Stimulated activated naive CD8-positive, alpha-beta T cell treated with anti-CD3 and anti-CD28 coated beads, Interleukin-15, Interleukin-2, amounts not matched to agents 100 ng/mL and 50 ng/mL, for 24 hours (primary cell): ENCODE results near the gene RFX6.

Experiments used
- H3K27ac Mint-ChIP-seq: one replicate; pipeline ENCODE4 v1.8.0; 2021; ENCODE audit warnings: mild to moderate bottlenecking, mixed read lengths
- H3K27me3 Mint-ChIP-seq: one replicate; pipeline ENCODE4 v1.8.0; 2021; ENCODE audit warnings: mixed read lengths
- H3K36me3 Mint-ChIP-seq: one replicate; pipeline ENCODE4 v1.8.0; 2021; ENCODE audit warnings: low read depth, mixed read lengths
- H3K4me1 Mint-ChIP-seq: one replicate; pipeline ENCODE4 v1.8.0; 2021; ENCODE audit warnings: low read depth, mixed read lengths
- H3K4me3 Mint-ChIP-seq: one replicate; pipeline ENCODE4 v1.8.0; 2021; ENCODE audit warnings: mild to moderate bottlenecking, mixed read lengths
- H3K9me3 Mint-ChIP-seq: one replicate; pipeline ENCODE4 v1.8.0; 2021; ENCODE audit warnings: mixed read lengths

RFX6 gene

DNA sequence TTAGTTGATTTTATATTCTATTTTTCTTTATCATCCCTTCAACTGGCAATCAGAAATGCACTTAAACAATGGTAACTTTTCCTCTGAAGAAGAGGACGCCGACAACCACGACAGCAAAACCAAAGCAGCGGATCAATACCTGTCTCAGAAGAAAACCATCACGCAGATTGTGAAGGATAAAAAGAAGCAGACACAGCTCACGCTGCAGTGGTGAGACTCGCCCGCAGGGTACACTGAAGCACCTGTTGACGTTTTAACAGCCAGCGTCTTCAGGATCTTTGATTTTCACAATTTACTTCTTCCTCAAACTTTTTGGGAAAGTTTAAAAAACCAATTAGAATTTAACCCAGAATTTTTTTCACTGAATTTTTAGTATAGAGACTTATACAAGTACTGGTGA, 701 bp downstream of the RFX6 start:
- H3K27me3 Mint-ChIP-seq, result peaks cover 50% of the 10 kb centered on the region

GRCh38 chr6:116881236-116881635, 4.2 kb downstream of the RFX6 start:
- H3K4me3 Mint-ChIP-seq, result no peak overlapping the region
- peaks cover 6% of the 10 kb centered on the region for H3K4me1 Mint-ChIP-seq
- no peak overlapping the region for H3K27ac Mint-ChIP-seq
- no peaks in the 10 kb centered on the region for H3K36me3 Mint-ChIP-seq
- H3K9me3 Mint-ChIP-seq, result no peaks in the 10 kb centered on the region
- peaks cover 23% of the 10 kb centered on the region for H3K27me3 Mint-ChIP-seq

More for the DNA sequence above, 701 bp downstream of the RFX6 start:
- no peak overlapping the region for H3K4me3 Mint-ChIP-seq
- H3K27ac Mint-ChIP-seq, result no peak overlapping the region
- H3K36me3 Mint-ChIP-seq, result no peaks in the 10 kb centered on the region
- peaks cover 8% of the 10 kb centered on the region for H3K4me1 Mint-ChIP-seq
- peaks cover 3% of the 10 kb centered on the region for H3K9me3 Mint-ChIP-seq

- H3K27ac Mint-ChIP-seq, result no peak overlapping the region
- peaks cover 11% of the 10 kb centered on the region for H3K27me3 Mint-ChIP-seq
- no peak overlapping the region for H3K4me3 Mint-ChIP-seq
These were observed 6.0 kb downstream of the RFX6 start for GRCh38 chr6:116883005-116883404.

GRCh38 chr6:116884530-116884929, 7.5 kb downstream of the RFX6 start:
- Mint-ChIP-seq H3K27me3 (peaks cover 7% of the 10 kb centered on the region), H3K4me1 (no peaks in the 10 kb centered on the region), H3K27ac (no peak overlapping the region), H3K36me3 (no peaks in the 10 kb centered on the region), H3K4me3 (no peak overlapping the region), H3K9me3 (no peaks in the 10 kb centered on the region)

More at GRCh38 chr6:116883005-116883404, 6.0 kb downstream of the RFX6 start:
- H3K4me1 Mint-ChIP-seq, result no peaks in the 10 kb centered on the region
- no peaks in the 10 kb centered on the region for H3K9me3 Mint-ChIP-seq
- H3K36me3 Mint-ChIP-seq, result no peaks in the 10 kb centered on the region

DNA sequence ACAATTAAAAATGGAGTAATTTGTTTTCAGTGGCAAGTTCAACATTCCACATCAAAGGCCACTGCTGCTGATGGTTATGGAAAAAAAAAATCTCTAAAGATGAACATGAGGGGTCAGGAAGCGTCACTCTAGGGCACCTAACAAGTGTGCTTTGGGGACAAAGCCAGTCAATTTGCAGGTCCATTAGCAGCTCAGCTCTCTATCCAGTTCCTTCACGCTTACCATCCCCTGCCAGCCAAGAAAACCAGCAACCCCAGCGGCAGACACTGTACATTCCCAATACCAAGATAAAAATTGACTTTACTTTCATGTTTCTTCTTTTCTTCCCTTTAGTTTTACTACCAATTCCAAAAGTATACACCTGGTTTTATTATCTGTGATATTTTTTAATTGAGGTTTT, 10.1 kb downstream of the RFX6 start:
- Mint-ChIP-seq H3K27ac (no peak overlapping the region), H3K36me3 (no peaks in the 10 kb centered on the region), H3K27me3 (peaks cover 3% of the 10 kb centered on the region), H3K4me3 (no peak overlapping the region), H3K9me3 (no peaks in the 10 kb centered on the region), H3K4me1 (no peaks in the 10 kb centered on the region)

DNA sequence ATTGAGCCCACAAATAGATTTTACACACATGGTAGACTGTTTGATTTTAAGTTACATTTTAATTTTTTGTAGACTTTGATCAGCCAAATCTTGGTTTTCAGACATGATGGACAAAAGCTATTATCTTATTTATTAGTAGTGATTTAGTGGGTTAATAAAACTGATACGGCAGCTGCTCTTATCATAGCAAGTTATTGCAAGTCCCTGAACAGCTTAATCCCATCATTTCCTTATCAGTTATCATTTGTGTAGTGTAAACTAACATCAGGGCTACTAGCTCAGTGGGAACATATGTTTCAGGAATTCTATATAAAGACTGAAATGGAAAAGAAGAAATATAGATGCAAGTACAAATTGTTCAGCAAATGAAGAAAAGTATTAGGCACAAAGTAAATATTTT, 10.9 kb downstream of the RFX6 start:
- no peak overlapping the region for H3K27ac Mint-ChIP-seq
- no peaks in the 10 kb centered on the region for H3K4me1 Mint-ChIP-seq
- H3K36me3 Mint-ChIP-seq, result no peaks in the 10 kb centered on the region
- H3K9me3 Mint-ChIP-seq, result no peaks in the 10 kb centered on the region
- peaks cover 3% of the 10 kb centered on the region for H3K27me3 Mint-ChIP-seq
- no peak overlapping the region for H3K4me3 Mint-ChIP-seq

- Mint-ChIP-seq H3K27ac (no peak overlapping the region), H3K4me3 (no peak overlapping the region), H3K4me1 (no peaks in the 10 kb centered on the region), H3K9me3 (no peaks in the 10 kb centered on the region), H3K36me3 (no peaks in the 10 kb centered on the region), H3K27me3 (peaks cover 3% of the 10 kb centered on the region)
These were observed 11.8 kb downstream of the RFX6 start for GRCh38 chr6:116888732-116889360.

GRCh38 chr6:116894669-116895068, 17.6 kb downstream of the RFX6 start:
- H3K27me3 Mint-ChIP-seq, result no peaks in the 10 kb centered on the region
- H3K9me3 Mint-ChIP-seq, result no peaks in the 10 kb centered on the region
- no peak overlapping the region for H3K27ac Mint-ChIP-seq
- no peak overlapping the region for H3K4me3 Mint-ChIP-seq
- H3K36me3 Mint-ChIP-seq, result no peaks in the 10 kb centered on the region
- no peaks in the 10 kb centered on the region for H3K4me1 Mint-ChIP-seq

GRCh38 chr6:116895935-116896334, 18.9 kb downstream of the RFX6 start:
- H3K4me3 Mint-ChIP-seq, result no peak overlapping the region
- H3K27me3 Mint-ChIP-seq, result no peaks in the 10 kb centered on the region
- no peak overlapping the region for H3K27ac Mint-ChIP-seq
- no peaks in the 10 kb centered on the region for H3K36me3 Mint-ChIP-seq
- no peaks in the 10 kb centered on the region for H3K4me1 Mint-ChIP-seq
- no peaks in the 10 kb centered on the region for H3K9me3 Mint-ChIP-seq

GRCh38 chr6:116902634-116903033, 25.6 kb downstream of the RFX6 start:
- Mint-ChIP-seq H3K9me3 (peaks cover 17% of the 10 kb centered on the region), H3K4me1 (no peaks in the 10 kb centered on the region)

DNA sequence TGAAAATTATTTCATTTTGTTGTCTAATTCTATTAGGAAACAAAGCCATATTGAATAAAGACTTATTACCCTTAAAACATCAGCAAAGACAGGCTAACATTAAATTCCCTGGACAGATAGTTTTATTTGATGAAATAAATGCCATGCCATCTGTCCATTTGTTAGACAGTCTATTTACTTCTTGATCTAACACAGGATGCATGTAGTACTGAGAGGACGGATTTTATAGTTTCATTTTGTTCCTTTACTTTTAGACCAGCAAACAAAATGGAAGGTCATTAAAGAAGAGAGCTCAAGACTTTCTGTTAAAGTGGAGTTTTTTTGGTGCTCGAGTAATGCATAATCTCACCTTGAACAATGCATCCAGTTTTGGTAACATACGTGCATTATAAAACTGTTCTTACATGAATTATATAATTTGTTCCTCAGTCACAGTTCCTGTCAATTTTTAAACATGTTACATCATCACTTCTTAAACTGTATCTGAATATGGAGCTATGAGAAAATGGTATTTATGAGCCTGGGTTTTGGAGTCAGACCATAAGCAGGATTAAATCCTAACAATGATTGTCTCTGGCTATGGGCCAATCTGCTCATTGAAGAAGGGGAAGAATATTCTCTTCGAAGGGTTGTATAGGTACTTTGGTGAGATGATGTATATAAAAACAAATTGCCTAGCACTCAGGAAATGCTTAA, 46.0 kb downstream of the RFX6 start:
- H3K27me3 Mint-ChIP-seq, result no peaks in the 10 kb centered on the region
- H3K4me3 Mint-ChIP-seq, result no peak overlapping the region
- no peaks in the 10 kb centered on the region for H3K4me1 Mint-ChIP-seq
- H3K9me3 Mint-ChIP-seq, result no peaks in the 10 kb centered on the region
- no peak overlapping the region for H3K27ac Mint-ChIP-seq
- H3K36me3 Mint-ChIP-seq, result no peaks in the 10 kb centered on the region

More at GRCh38 chr6:116902634-116903033, 25.6 kb downstream of the RFX6 start:
- H3K27ac Mint-ChIP-seq, result no peak overlapping the region
- H3K27me3 Mint-ChIP-seq, result no peaks in the 10 kb centered on the region
- H3K36me3 Mint-ChIP-seq, result no peaks in the 10 kb centered on the region
- no peak overlapping the region for H3K4me3 Mint-ChIP-seq

DNA sequence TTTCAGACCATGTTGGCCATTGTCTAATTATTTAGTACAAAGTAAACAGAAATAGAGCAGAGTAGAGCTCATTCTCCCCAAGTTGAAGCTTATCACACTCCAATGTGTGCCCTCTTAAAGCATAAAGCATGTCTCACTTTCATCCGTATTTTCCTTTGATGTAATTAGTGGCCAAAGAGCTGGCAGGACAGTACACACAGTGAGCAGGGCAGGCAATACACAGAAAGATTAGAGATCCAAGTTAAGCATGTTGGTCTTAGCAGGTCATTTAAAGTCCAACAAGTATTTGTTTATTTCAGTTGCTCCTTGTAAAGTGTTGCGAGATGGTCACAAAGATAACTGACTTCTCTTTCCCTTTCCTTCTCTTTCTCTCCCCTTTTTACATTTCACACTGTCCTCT, 47.2 kb downstream of the RFX6 start:
- Mint-ChIP-seq H3K36me3 (no peaks in the 10 kb centered on the region), H3K9me3 (no peaks in the 10 kb centered on the region), H3K27ac (no peak overlapping the region), H3K27me3 (no peaks in the 10 kb centered on the region), H3K4me1 (no peaks in the 10 kb centered on the region), H3K4me3 (no peak overlapping the region)

GRCh38 chr6:116925088-116925794, 48.2 kb downstream of the RFX6 start:
- Mint-ChIP-seq H3K27me3 (no peaks in the 10 kb centered on the region), H3K36me3 (no peaks in the 10 kb centered on the region), H3K4me1 (no peaks in the 10 kb centered on the region)

GRCh38 chr6:116928677-116929076, 51.6 kb downstream of the RFX6 start:
- Mint-ChIP-seq H3K4me1 (no peaks in the 10 kb centered on the region), H3K27ac (no peak overlapping the region), H3K9me3 (no peaks in the 10 kb centered on the region), H3K4me3 (no peak overlapping the region), H3K27me3 (no peaks in the 10 kb centered on the region), H3K36me3 (no peaks in the 10 kb centered on the region)

More at GRCh38 chr6:116925088-116925794, 48.2 kb downstream of the RFX6 start:
- Mint-ChIP-seq H3K27ac (no peak overlapping the region), H3K4me3 (no peak overlapping the region), H3K9me3 (no peaks in the 10 kb centered on the region)

DNA sequence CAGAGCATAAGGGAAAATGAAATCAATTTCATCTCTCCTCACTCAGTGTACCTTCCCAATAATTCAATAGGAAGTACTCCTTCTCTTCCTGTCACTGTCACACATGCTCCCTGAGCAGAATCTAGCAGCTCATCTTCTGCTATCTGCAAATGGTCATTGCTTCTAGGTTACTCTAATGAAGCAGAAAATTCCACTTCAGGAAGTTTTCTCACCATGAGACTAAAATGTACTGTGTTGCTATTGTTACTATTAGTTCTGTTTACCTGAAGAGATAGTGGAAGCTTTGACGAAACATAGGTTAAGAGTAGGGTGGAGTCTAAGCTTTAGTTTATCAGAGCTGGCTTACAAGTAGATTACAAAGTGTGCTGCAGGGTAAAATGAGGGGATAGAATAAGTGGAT, 52.8 kb downstream of the RFX6 start:
- Mint-ChIP-seq H3K27ac (no peak overlapping the region), H3K4me3 (no peak overlapping the region), H3K9me3 (no peaks in the 10 kb centered on the region), H3K4me1 (no peaks in the 10 kb centered on the region), H3K27me3 (no peaks in the 10 kb centered on the region), H3K36me3 (no peaks in the 10 kb centered on the region)
